ENCODE measurements around the gene ELFN1. TPM values are rescaled to one million over a fixed set of nuclear protein-coding genes. Genes with fewer than 3 reads are reported as not detected.
A peak's percentile ranks its signal among the peaks of the same experiment; 100 is the strongest.

The ELFN1 gene
- total RNA-seq, 1 donor from 2014 or later = under 0.01 TPM

- Histone ChIP-seq H3K36me3 (ENCODE audit: control insufficient read depth, insufficient read depth, low read length) (no peaks in the 10 kb centered on the region), H3K4me3 (ENCODE audit: low read depth, low read length) (no peak overlapping the region), H3K27me3 (ENCODE audit: control insufficient read depth, insufficient read depth, low read length) (no peaks in the 10 kb centered on the region)
- DNase-seq (ENCODE audit: low read depth) (no peak), FAIRE-seq (no peak)
- TF ChIP-seq, protein P1, sequence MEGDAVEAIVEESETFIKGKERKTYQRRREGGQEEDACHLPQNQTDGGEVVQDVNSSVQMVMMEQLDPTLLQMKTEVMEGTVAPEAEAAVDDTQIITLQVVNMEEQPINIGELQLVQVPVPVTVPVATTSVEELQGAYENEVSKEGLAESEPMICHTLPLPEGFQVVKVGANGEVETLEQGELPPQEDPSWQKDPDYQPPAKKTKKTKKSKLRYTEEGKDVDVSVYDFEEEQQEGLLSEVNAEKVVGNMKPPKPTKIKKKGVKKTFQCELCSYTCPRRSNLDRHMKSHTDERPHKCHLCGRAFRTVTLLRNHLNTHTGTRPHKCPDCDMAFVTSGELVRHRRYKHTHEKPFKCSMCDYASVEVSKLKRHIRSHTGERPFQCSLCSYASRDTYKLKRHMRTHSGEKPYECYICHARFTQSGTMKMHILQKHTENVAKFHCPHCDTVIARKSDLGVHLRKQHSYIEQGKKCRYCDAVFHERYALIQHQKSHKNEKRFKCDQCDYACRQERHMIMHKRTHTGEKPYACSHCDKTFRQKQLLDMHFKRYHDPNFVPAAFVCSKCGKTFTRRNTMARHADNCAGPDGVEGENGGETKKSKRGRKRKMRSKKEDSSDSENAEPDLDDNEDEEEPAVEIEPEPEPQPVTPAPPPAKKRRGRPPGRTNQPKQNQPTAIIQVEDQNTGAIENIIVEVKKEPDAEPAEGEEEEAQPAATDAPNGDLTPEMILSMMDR (IDR thresholded peaks at IDR 0.05; ENCODE audit: insufficient read depth, low read length, severe bottlenecking) = no peak
Measured at GRCh38 chr7:1639532-1640175, 30.4 kb upstream of the ELFN1 start.

DNA sequence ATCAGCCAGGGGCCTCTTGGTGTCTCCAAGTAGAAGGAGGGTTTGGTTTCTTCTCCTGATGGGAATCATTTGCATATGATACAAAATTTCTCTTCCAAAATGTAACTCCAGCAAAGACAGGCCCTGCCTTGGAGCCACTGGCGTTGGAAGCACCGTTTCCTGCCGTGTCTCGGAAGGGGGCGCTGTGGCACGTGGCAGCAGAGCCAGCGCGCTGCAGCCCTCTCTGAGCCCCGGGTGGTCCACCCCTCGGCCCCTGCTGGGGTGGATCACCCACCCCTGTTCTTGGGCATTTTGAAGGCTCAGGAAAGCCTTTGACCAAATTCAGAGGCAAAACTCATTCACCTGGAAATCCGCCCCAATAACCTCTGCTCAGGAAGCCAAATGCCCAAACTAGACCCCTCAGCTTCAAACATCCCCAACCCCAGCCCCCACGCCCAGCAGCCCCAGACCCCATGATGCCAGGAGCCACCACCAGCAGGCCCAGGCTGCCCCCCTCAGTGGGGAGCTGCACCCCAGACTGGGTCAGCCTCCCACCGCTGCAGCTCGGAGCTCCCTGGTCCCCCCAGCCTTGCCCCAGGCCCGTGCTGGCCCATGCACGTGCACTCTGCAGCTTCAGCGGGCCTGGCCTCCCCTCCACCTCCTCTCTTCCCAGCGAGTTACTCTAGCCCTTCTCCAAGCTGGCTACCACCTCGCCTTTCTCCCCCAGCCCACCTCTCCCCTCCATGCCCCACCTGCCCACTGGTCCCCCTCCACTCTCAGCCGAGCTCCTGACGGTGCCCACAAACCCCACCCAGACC is 29.5 kb upstream of the ELFN1 start:
- FAIRE-seq = no peak
- Histone ChIP-seq H3K27me3 (ENCODE audit: control insufficient read depth, insufficient read depth, low read length) (no peaks in the 10 kb centered on the region), H3K4me3 (ENCODE audit: low read depth, low read length) (no peak overlapping the region), H3K36me3 (ENCODE audit: control insufficient read depth, insufficient read depth, low read length) (no peaks in the 10 kb centered on the region)
- TF ChIP-seq, protein P1 (IDR thresholded peaks at IDR 0.05; ENCODE audit: insufficient read depth, low read length, severe bottlenecking) = peak; percentile 33
- DNase-seq (ENCODE audit: low read depth) = no peak

DNA sequence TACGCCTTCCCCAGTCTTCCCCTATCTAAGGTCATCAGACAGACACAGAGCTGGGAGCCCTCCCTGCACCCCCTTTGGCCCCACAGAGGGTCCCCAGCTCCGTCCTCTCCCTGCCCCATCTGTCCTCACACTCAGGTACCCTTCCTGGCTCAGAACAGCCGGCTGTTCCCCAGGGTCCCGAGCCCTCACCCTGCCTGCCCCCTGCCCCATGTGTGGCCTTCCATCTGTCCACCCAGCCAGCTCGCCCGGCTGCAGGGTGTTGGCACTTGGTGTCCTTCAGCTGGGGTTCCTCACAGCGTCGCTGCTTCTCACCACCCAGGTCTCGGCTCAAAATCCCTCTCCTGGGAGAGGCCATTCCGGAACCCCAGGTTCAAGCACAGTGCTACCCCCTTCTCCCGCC is 28.9 kb upstream of the ELFN1 start:
- H3K4me3 ChIP-seq (ENCODE audit: low read depth, low read length) = no peak overlapping the region
- DNase-seq (ENCODE audit: low read depth) (no peak), FAIRE-seq (no peak)
- TF ChIP-seq, protein P1 (IDR thresholded peaks at IDR 0.05; ENCODE audit: insufficient read depth, low read length, severe bottlenecking) = no peak
- no peaks in the 10 kb centered on the region for H3K27me3 ChIP-seq (ENCODE audit: control insufficient read depth, insufficient read depth, low read length)
- H3K36me3 ChIP-seq (ENCODE audit: control insufficient read depth, insufficient read depth, low read length) = no peaks in the 10 kb centered on the region

- H3K36me3 ChIP-seq (ENCODE audit: control insufficient read depth, insufficient read depth, low read length) = no peaks in the 10 kb centered on the region
- FAIRE-seq = no peak
- TF ChIP-seq, protein P1 (IDR thresholded peaks at IDR 0.05; ENCODE audit: insufficient read depth, low read length, severe bottlenecking) = no peak
- no peak overlapping the region for H3K4me3 ChIP-seq (ENCODE audit: low read depth, low read length)
- no peaks in the 10 kb centered on the region for H3K27me3 ChIP-seq (ENCODE audit: control insufficient read depth, insufficient read depth, low read length)
- DNase-seq (ENCODE audit: low read depth) = no peak
Measured at GRCh38 chr7:1641661-1642260, 28.3 kb upstream of the ELFN1 start.

- H3K4me3 ChIP-seq (ENCODE audit: low read depth, low read length) = no peak overlapping the region
- FAIRE-seq = no peak
- H3K27me3 ChIP-seq (ENCODE audit: control insufficient read depth, insufficient read depth, low read length) = no peaks in the 10 kb centered on the region
- no peaks in the 10 kb centered on the region for H3K36me3 ChIP-seq (ENCODE audit: control insufficient read depth, insufficient read depth, low read length)
- DNase-seq (ENCODE audit: low read depth) = no peak
- TF ChIP-seq, protein P1 (IDR thresholded peaks at IDR 0.05; ENCODE audit: insufficient read depth, low read length, severe bottlenecking) = no peak
Measured at GRCh38 chr7:1642291-1642731, 27.8 kb upstream of the ELFN1 start.

Data from bronchial epithelial cell (primary cell).